Measurements from ENCODE around the gene DPY19L2.
A peak's percentile ranks its signal among the peaks of the same experiment; 100 is the strongest.
"Not testable (repeated sequence)": the region's sequence is repeated elsewhere in the genome, so short reads cannot be mapped to it uniquely, and the experiment has no call there.

The DPY19L2 gene

DNA sequence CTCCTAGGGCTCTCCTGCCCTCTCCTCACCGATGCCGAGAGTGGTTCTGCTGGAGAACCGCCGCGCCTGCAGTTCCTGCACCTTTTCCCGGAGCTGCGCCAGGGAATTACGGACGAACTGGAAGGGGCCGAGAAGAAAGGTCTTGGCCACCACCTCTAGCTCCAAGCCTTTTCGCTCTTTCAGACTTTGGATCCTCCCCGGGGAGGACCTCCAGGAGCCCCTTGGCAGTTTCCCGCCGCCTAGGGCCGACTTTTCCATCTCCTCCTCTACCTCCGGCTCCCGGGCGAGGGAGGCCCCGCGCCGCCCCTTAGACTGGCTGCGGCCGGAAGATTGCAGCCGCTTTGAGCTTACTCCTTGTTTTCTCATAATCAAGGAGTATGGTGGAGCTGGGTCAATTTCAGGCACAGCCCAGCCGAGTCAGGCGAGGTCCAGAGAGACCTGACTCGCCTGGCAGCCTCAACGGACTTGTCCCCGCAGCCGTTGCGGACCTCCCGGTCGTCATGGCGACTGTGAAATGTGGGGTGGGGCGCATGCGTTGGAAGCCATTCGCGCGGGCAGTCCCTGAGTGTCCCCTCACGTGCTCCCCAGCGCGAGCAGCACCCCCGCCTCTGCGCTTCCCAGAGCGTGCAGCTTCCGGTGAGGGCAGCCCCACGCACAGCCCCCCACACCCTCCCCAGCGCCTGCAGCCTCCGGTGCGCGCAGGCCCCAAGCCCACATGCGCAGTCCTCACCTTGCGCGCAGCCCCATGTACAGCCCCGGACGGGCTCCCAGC lies at the start of gene DPY19L2:
Gene DPY19L2 (minus strand): TSS at position 466 of the 772 bp plus-strand sequence. CDS start 100 bp downstream, at position 366.
- Mint-ChIP-seq H3K4me3 (peak within 1 kb of the TSS; percentile 81), H3K27me3 (ENCODE audit: low read depth) (peaks cover 45% of the 10 kb centered on the region), H3K9me3 (no peaks in the 10 kb centered on the region), H3K27ac (no peak within 1 kb of the TSS), H3K36me3 (ENCODE audit: low read depth) (no peaks in the 10 kb centered on the region), H3K4me1 (ENCODE audit: low read depth) (peaks cover 8% of the 10 kb centered on the region)
- peak; percentile 25 for DNase-seq (ENCODE audit: low spot score)

GRCh38 chr12:63716891-63717290 lies 48.6 kb upstream of the DPY19L2 start:
- H3K9me3 Mint-ChIP-seq; H3K27me3 Mint-ChIP-seq (ENCODE audit: low read depth); H3K36me3 Mint-ChIP-seq (ENCODE audit: low read depth); DNase-seq (ENCODE audit: low spot score); H3K4me3 Mint-ChIP-seq; H3K27ac Mint-ChIP-seq: not testable (repeated sequence)
- peaks cover 13% of the 10 kb centered on the region for H3K4me1 Mint-ChIP-seq (ENCODE audit: low read depth)

- not testable (repeated sequence) for H3K4me3 Mint-ChIP-seq; H3K27ac Mint-ChIP-seq; DNase-seq (ENCODE audit: low spot score); H3K36me3 Mint-ChIP-seq (ENCODE audit: low read depth); H3K27me3 Mint-ChIP-seq (ENCODE audit: low read depth); H3K9me3 Mint-ChIP-seq
- H3K4me1 Mint-ChIP-seq (ENCODE audit: low read depth): peaks cover 13% of the 10 kb centered on the region
Measured at GRCh38 chr12:63715107-63715625, 46.9 kb upstream of the DPY19L2 start.

GRCh38 chr12:63714409-63714808 lies 46.1 kb upstream of the DPY19L2 start:
- H3K36me3 Mint-ChIP-seq (ENCODE audit: low read depth); H3K9me3 Mint-ChIP-seq; H3K4me3 Mint-ChIP-seq; DNase-seq (ENCODE audit: low spot score); H3K27ac Mint-ChIP-seq; H3K27me3 Mint-ChIP-seq (ENCODE audit: low read depth): not testable (repeated sequence)
- H3K4me1 Mint-ChIP-seq (ENCODE audit: low read depth): peaks cover 13% of the 10 kb centered on the region

DNA sequence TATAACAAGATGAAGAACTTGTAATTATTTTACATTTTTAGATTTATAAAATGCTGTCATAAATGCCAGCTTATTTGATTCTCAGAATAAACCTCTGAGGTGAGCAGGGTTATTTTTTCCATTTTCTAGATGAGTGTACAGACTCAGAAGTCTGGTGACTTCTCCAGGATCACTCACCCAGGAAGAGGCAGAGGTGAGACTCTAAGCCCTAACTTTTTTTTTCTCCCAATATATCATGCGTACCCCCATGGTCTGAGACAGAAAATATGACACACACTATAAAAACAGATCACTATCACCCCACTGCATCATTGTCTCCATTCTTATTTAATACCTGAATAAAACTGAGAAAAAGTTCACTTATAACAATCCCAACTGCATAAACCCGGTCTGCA lies 45.4 kb upstream of the DPY19L2 start:
- not testable (repeated sequence) for H3K9me3 Mint-ChIP-seq; H3K27me3 Mint-ChIP-seq (ENCODE audit: low read depth); H3K27ac Mint-ChIP-seq; H3K36me3 Mint-ChIP-seq (ENCODE audit: low read depth)
- peaks cover 13% of the 10 kb centered on the region for H3K4me1 Mint-ChIP-seq (ENCODE audit: low read depth)
- H3K4me3 Mint-ChIP-seq: peak overlapping the region; percentile 4
- DNase-seq (ENCODE audit: low spot score): peak; percentile 8

DNA sequence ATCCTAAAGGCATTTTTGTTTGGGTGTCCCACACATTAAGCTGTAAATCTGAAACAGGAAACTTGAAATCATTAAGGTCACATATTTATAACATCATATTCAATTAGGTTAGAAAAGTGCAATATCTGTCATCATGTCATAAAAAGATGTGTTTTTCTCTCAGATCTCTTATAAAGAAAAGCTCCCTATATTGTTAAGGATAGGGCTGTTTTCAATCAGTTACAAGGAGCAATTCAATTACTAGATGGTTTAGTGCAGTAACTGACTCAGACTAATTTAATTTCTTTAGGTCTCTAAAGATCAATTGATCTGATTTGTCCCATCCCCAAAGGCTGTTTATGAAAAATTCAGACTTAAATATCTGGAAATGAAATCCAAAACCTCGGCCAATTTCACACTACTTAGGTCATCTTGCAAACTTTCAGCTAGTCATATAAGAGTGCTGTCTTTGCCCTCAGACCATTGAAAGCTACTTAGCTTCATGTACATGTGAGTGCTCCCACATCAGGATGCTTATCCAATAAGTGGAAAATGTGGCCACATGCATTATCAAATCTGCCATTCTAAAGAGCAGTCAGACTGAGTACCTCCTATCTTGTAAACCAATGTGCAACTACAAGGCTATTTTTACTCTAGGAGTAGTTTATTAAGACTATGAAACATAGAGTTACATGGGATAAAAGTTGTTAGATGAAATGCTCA lies 44.8 kb upstream of the DPY19L2 start:
- DNase-seq (ENCODE audit: low spot score); H3K27ac Mint-ChIP-seq; H3K27me3 Mint-ChIP-seq (ENCODE audit: low read depth); H3K36me3 Mint-ChIP-seq (ENCODE audit: low read depth); H3K4me3 Mint-ChIP-seq; H3K9me3 Mint-ChIP-seq: not testable (repeated sequence)
- H3K4me1 Mint-ChIP-seq (ENCODE audit: low read depth): peaks cover 13% of the 10 kb centered on the region

DNA sequence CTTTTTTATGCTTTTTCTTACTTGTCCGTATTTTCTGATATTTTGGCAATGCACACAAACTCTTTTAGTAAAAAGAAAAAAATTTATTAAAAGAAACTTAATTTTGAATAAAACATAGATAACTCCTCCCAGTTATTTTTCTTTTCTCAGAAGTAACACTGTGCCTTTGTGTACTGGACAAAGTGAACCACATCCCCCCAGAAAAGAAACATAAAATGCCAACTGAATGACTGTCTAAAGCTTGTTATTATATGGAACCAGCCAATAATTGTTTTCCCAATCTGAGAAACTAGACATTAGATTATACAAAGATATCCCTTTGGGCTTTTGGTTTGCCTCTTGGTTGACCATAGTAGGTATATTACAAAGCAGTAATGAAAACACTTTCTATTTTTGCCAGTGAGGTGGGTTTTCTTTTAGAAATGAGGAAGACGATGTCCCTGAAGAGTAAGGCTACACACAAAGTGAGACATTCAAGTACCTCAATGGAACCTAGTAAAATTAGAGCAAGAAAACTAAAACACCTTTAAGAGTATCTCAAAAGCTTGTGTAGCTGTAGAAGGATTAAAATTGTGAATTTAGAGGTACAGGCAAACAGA lies 44.2 kb upstream of the DPY19L2 start:
- not testable (repeated sequence) for H3K4me3 Mint-ChIP-seq; H3K27me3 Mint-ChIP-seq (ENCODE audit: low read depth); H3K36me3 Mint-ChIP-seq (ENCODE audit: low read depth); H3K27ac Mint-ChIP-seq; DNase-seq (ENCODE audit: low spot score); H3K9me3 Mint-ChIP-seq
- peaks cover 13% of the 10 kb centered on the region for H3K4me1 Mint-ChIP-seq (ENCODE audit: low read depth)

DNA sequence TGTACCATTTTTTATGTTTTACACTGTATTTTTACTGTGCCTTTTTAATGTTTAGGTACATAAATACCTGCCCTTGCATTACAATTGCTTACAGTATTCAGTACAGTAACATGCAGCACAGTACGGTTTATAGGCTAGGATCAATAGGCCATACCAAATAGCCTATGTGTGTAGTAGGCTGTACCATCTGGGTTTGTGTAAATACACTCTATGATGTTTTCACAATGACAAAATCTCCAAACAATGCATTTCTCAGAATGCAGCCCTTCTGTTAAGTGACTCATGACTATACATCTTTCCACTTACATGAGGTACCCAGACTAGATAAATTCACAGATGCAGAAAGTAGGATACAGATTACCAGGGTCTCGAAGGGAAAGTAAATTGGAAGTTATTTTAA lies 43.0 kb upstream of the DPY19L2 start:
- H3K9me3 Mint-ChIP-seq; DNase-seq (ENCODE audit: low spot score); H3K27ac Mint-ChIP-seq; H3K27me3 Mint-ChIP-seq (ENCODE audit: low read depth); H3K4me3 Mint-ChIP-seq; H3K36me3 Mint-ChIP-seq (ENCODE audit: low read depth): not testable (repeated sequence)
- H3K4me1 Mint-ChIP-seq (ENCODE audit: low read depth): peaks cover 13% of the 10 kb centered on the region

GRCh38 chr12:63706336-63706735 lies 38.0 kb upstream of the DPY19L2 start:
- no peaks in the 10 kb centered on the region for H3K9me3 Mint-ChIP-seq
- no peak overlapping the region for H3K4me3 Mint-ChIP-seq
- no peaks in the 10 kb centered on the region for H3K4me1 Mint-ChIP-seq (ENCODE audit: low read depth)
- no peaks in the 10 kb centered on the region for H3K36me3 Mint-ChIP-seq (ENCODE audit: low read depth)
- no peak for DNase-seq (ENCODE audit: low spot score)
- H3K27me3 Mint-ChIP-seq (ENCODE audit: low read depth): peaks cover 3% of the 10 kb centered on the region
- no peak overlapping the region for H3K27ac Mint-ChIP-seq

DNA sequence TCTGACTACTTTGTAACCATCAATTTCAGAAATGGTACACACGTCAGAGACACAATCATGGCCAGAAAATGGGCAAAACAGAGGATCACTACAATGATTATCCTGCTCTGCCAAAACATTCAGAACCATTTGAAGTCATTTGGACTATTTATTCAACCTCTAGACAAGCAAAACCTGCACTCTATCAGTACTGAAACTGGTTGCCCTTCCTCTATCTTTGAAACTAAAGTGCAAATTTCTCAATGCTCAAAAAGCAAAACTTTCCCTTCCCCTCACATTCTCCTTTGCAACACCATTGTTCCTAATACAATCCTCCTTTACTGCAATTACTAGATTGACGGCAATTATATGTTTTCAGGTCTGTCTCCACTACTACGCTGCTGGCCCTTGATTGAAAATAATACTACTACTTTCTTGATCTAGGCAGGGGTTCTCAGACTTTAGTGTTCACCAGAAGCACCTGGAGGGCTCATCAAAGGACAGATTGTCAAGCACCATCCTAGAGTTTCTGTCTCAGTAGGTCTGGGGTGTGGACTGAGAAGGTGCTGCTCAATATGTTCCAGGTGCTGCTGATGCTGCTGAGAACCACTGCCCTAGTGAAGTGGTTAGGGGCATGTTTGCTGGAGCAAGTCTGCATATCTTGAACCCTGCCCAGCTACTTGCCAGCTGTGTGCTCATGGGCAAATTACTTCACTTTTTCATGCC lies 31.5 kb upstream of the DPY19L2 start:
- not testable (repeated sequence) for H3K9me3 Mint-ChIP-seq; H3K27ac Mint-ChIP-seq; H3K27me3 Mint-ChIP-seq (ENCODE audit: low read depth); H3K4me1 Mint-ChIP-seq (ENCODE audit: low read depth); DNase-seq (ENCODE audit: low spot score); H3K36me3 Mint-ChIP-seq (ENCODE audit: low read depth); H3K4me3 Mint-ChIP-seq

DNA sequence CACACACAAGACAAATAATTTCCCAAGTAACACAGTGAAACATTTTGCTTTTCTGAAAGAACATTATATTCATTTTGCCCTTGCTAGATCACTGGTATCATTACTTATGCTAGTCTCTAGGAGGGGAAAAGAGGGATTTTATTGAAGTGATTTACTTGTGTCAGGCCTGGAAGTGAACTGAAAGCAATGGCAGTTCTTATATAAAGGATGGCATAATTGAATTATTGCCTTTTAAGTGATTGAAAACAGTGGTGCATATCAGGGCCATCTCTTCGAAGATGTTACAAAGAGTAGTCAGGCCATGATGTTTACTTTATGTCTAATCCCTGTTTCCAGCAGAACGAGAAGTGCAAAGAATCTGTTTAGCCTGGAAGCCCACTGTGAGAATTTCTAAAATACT lies 30.7 kb upstream of the DPY19L2 start:
- not testable (repeated sequence) for H3K27me3 Mint-ChIP-seq (ENCODE audit: low read depth); DNase-seq (ENCODE audit: low spot score); H3K9me3 Mint-ChIP-seq; H3K4me3 Mint-ChIP-seq; H3K27ac Mint-ChIP-seq; H3K4me1 Mint-ChIP-seq (ENCODE audit: low read depth); H3K36me3 Mint-ChIP-seq (ENCODE audit: low read depth)

- DNase-seq (ENCODE audit: low spot score); H3K9me3 Mint-ChIP-seq; H3K27me3 Mint-ChIP-seq (ENCODE audit: low read depth); H3K4me3 Mint-ChIP-seq; H3K27ac Mint-ChIP-seq; H3K36me3 Mint-ChIP-seq (ENCODE audit: low read depth); H3K4me1 Mint-ChIP-seq (ENCODE audit: low read depth): not testable (repeated sequence)
Measured at GRCh38 chr12:63690837-63691236, 22.5 kb upstream of the DPY19L2 start.

DNA sequence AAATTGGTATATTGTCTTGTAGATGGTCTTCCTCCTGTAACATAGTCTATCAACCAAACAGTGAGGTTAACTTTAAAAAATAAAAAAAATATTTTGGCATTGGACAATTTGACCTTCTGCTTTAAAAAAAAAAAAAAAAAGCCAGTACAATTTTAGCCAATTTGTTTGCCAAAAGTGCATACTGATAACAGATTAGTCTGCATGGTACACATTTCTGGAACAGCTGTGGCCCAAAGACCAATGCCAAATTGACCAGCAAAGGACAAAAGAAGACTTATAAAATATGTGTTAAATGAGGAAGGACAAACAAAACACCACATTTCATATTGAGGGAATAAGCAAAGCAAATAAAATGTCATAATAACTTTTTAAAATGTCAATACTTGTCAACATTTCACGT lies 20.8 kb upstream of the DPY19L2 start:
- H3K9me3 Mint-ChIP-seq; H3K27ac Mint-ChIP-seq; H3K27me3 Mint-ChIP-seq (ENCODE audit: low read depth); DNase-seq (ENCODE audit: low spot score); H3K4me1 Mint-ChIP-seq (ENCODE audit: low read depth); H3K36me3 Mint-ChIP-seq (ENCODE audit: low read depth); H3K4me3 Mint-ChIP-seq: not testable (repeated sequence)

DNA sequence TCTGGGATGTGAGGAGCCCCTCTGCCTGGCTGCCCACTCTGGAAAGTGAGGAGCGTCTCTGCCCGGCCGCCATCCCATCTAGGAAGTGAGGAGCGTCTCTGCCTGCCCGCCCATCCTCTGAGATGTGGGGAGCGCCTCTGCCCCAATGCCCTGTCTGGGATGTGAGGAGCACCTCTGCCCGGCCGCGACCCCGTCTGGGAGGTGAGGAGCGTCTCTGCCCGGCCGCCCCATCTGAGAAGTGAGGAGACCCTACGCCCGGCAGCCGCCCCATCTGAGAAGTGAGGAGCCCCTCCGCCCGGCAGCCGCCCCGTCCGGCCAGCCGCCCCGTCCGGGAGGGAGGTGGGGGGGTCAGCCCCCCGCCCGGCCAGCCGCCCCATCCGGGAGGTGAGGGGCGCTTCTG lies 18.3 kb upstream of the DPY19L2 start:
- H3K36me3 Mint-ChIP-seq (ENCODE audit: low read depth); DNase-seq (ENCODE audit: low spot score); H3K27me3 Mint-ChIP-seq (ENCODE audit: low read depth); H3K9me3 Mint-ChIP-seq; H3K4me1 Mint-ChIP-seq (ENCODE audit: low read depth); H3K4me3 Mint-ChIP-seq; H3K27ac Mint-ChIP-seq: not testable (repeated sequence)
